ENCODE measurements around the gene GPR35. TPM values are rescaled to one million over a fixed set of nuclear protein-coding genes. Genes with fewer than 3 reads are reported as not detected.
A peak's percentile ranks its signal among the peaks of the same experiment; 100 is the strongest.

GPR35 gene
- total RNA-seq, 1 experiment from 2014 or later: 0.22 TPM

GRCh38 chr2:240603081-240603835 is 22.0 kb upstream of the GPR35 start (continued):
- TF ChIP-seq ZNF317 (CRISPR knock-in tag; IDR thresholded peaks at IDR 0.05; ENCODE audit: borderline replicate concordance, low read depth) (no peak), KAT7 (CRISPR knock-in tag; IDR thresholded peaks at IDR 0.05; ENCODE audit: borderline replicate concordance) (no peak)
- TF ChIP-seq, protein P1, sequence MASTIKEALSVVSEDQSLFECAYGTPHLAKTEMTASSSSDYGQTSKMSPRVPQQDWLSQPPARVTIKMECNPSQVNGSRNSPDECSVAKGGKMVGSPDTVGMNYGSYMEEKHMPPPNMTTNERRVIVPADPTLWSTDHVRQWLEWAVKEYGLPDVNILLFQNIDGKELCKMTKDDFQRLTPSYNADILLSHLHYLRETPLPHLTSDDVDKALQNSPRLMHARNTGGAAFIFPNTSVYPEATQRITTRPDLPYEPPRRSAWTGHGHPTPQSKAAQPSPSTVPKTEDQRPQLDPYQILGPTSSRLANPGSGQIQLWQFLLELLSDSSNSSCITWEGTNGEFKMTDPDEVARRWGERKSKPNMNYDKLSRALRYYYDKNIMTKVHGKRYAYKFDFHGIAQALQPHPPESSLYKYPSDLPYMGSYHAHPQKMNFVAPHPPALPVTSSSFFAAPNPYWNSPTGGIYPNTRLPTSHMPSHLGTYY (CRISPR knock-in tag; IDR thresholded peaks at IDR 0.05): no peak
- TF ChIP-seq, protein P2, sequence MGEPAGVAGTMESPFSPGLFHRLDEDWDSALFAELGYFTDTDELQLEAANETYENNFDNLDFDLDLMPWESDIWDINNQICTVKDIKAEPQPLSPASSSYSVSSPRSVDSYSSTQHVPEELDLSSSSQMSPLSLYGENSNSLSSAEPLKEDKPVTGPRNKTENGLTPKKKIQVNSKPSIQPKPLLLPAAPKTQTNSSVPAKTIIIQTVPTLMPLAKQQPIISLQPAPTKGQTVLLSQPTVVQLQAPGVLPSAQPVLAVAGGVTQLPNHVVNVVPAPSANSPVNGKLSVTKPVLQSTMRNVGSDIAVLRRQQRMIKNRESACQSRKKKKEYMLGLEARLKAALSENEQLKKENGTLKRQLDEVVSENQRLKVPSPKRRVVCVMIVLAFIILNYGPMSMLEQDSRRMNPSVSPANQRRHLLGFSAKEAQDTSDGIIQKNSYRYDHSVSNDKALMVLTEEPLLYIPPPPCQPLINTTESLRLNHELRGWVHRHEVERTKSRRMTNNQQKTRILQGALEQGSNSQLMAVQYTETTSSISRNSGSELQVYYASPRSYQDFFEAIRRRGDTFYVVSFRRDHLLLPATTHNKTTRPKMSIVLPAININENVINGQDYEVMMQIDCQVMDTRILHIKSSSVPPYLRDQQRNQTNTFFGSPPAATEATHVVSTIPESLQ (CRISPR knock-in tag; IDR thresholded peaks at IDR 0.05): no peak

DNA sequence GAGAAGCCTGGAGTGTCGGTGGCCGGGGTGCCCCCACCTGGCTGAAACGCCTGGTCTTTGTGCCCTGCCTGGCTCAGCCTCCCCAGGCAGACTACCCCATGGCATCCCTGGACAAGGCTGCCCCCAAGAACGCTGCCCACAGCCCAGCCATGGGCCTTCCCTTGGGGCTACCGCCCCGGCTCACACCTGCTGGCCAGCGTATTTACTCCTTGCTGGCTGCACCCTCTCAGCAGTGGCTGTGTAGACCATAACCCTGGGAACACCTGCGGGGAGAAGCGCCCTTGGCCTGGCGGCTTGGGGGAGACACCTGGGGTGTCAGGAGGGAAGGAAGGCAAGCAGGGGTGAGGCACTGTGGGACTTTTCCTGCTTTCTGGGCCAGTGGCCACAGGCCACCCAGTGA is 21.4 kb upstream of the GPR35 start:
- Mint-ChIP-seq H3K9me3 (no peaks in the 10 kb centered on the region), H3K27ac (no peak overlapping the region), H3K27me3 (ENCODE audit: low read depth) (no peaks in the 10 kb centered on the region; the same call in 1 of the 2 replicates), H3K4me3 (no peak overlapping the region), H3K4me1 (no peaks in the 10 kb centered on the region), H3K36me3 (no peaks in the 10 kb centered on the region)
- ATAC-seq (no peak), DNase-seq (ENCODE audit: low spot score) (no peak)
- TF ChIP-seq ZNF121 (CRISPR knock-in tag; IDR thresholded peaks at IDR 0.05) (no peak), KAT7 (CRISPR knock-in tag; IDR thresholded peaks at IDR 0.05; ENCODE audit: borderline replicate concordance) (no peak), EMX1 (CRISPR knock-in tag; IDR thresholded peaks at IDR 0.05) (no peak), ZNF317 (CRISPR knock-in tag; IDR thresholded peaks at IDR 0.05; ENCODE audit: borderline replicate concordance, low read depth) (no peak)
- TF ChIP-seq, protein P3, sequence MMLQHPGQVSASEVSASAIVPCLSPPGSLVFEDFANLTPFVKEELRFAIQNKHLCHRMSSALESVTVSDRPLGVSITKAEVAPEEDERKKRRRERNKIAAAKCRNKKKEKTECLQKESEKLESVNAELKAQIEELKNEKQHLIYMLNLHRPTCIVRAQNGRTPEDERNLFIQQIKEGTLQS (CRISPR knock-in tag; conservative IDR thresholded peaks at IDR 0.05): no peak
- TF ChIP-seq, protein P1 (CRISPR knock-in tag; IDR thresholded peaks at IDR 0.05): no peak
- CTCF ChIA-PET: interaction anchor here (0.6 to 2.1 kb wide), 14 partner anchors 8 to 101 kb away, joined by 3 to 12 read pairs (median 4); partner anchors contain the start of genes ANKMY1, CAPN10 and GPR35
- POLR2A ChIA-PET: interaction anchor here (1.1 kb wide), 1 partner anchor 17 kb away, joined by 5 read pairs; the partner anchor contains the start of gene CAPN10

- ChIA-PET CTCF (interaction anchor here (0.6 to 2.1 kb wide), 13 partner anchors 9 to 100 kb away, joined by 3 to 12 read pairs (median 4); partner anchors contain the start of genes ANKMY1, CAPN10 and GPR35), POLR2A (interaction anchor here (1.1 kb wide), 1 partner anchor 18 kb away, joined by 5 read pairs; the partner anchor contains the start of gene CAPN10)
- ATAC-seq (peak; percentile 93), DNase-seq (ENCODE audit: low spot score) (peak; percentile 71)
- H3K27ac Mint-ChIP-seq: no peak overlapping the region
- no peaks in the 10 kb centered on the region for H3K9me3 Mint-ChIP-seq
- no peaks in the 10 kb centered on the region; the same call in 1 of the 2 replicates for H3K27me3 Mint-ChIP-seq (ENCODE audit: low read depth)
- H3K36me3 Mint-ChIP-seq: no peaks in the 10 kb centered on the region
- H3K4me3 Mint-ChIP-seq: no peak overlapping the region
- H3K4me1 Mint-ChIP-seq: no peaks in the 10 kb centered on the region
- TF ChIP-seq PRRX2 (CRISPR knock-in tag; IDR thresholded peaks at IDR 0.05): no peak
- TF ChIP-seq, protein P4, sequence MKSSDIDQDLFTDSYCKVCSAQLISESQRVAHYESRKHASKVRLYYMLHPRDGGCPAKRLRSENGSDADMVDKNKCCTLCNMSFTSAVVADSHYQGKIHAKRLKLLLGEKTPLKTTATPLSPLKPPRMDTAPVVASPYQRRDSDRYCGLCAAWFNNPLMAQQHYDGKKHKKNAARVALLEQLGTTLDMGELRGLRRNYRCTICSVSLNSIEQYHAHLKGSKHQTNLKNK (CRISPR knock-in tag; IDR thresholded peaks at IDR 0.05): no peak
- TF ChIP-seq ZNF416 (CRISPR knock-in tag; IDR thresholded peaks at IDR 0.05): no peak
- peak; percentile 67 for TF ChIP-seq GABPB1 (CRISPR knock-in tag; IDR thresholded peaks at IDR 0.05)
- no peak for TF ChIP-seq EMX1 (CRISPR knock-in tag; IDR thresholded peaks at IDR 0.05)
- TF ChIP-seq NFYB (CRISPR knock-in tag; conservative IDR thresholded peaks at IDR 0.05; ENCODE audit: low read depth): no peak
- TF ChIP-seq TP53 (CRISPR knock-in tag; IDR thresholded peaks at IDR 0.05): no peak
- no peak for TF ChIP-seq STAT6 (CRISPR knock-in tag; conservative IDR thresholded peaks at IDR 0.05; ENCODE audit: low read depth)
- no peak for TF ChIP-seq NFE2L1 (CRISPR knock-in tag; IDR thresholded peaks at IDR 0.05)
- TF ChIP-seq, protein P5, sequence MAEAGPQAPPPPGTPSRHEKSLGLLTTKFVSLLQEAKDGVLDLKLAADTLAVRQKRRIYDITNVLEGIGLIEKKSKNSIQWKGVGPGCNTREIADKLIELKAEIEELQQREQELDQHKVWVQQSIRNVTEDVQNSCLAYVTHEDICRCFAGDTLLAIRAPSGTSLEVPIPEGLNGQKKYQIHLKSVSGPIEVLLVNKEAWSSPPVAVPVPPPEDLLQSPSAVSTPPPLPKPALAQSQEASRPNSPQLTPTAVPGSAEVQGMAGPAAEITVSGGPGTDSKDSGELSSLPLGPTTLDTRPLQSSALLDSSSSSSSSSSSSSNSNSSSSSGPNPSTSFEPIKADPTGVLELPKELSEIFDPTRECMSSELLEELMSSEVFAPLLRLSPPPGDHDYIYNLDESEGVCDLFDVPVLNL (CRISPR knock-in tag; IDR thresholded peaks at IDR 0.05; ENCODE audit: borderline replicate concordance, low read depth): no peak
- TF ChIP-seq, protein P6, sequence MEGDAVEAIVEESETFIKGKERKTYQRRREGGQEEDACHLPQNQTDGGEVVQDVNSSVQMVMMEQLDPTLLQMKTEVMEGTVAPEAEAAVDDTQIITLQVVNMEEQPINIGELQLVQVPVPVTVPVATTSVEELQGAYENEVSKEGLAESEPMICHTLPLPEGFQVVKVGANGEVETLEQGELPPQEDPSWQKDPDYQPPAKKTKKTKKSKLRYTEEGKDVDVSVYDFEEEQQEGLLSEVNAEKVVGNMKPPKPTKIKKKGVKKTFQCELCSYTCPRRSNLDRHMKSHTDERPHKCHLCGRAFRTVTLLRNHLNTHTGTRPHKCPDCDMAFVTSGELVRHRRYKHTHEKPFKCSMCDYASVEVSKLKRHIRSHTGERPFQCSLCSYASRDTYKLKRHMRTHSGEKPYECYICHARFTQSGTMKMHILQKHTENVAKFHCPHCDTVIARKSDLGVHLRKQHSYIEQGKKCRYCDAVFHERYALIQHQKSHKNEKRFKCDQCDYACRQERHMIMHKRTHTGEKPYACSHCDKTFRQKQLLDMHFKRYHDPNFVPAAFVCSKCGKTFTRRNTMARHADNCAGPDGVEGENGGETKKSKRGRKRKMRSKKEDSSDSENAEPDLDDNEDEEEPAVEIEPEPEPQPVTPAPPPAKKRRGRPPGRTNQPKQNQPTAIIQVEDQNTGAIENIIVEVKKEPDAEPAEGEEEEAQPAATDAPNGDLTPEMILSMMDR (IDR thresholded peaks at IDR 0.05): 0 out of 2 replicates have a peak, but pooled peaks have one; percentile 23
These were observed 20.9 kb upstream of the GPR35 start for GRCh38 chr2:240604291-240604938.
